Measurements from ENCODE around the gene PSMD12.
"Not testable (repeated sequence)": the region's sequence is repeated elsewhere in the genome, so short reads cannot be mapped to it uniquely, and the experiment has no call there.

PSMD12 gene

GRCh38 chr17:67310406-67310805, 56.0 kb downstream of the PSMD12 start:
- DNase-seq (ENCODE audit: low spot score), result no peak

GRCh38 chr17:67305446-67306235, 60.7 kb downstream of the PSMD12 start:
- not testable (repeated sequence) for DNase-seq (ENCODE audit: low spot score)

DNA sequence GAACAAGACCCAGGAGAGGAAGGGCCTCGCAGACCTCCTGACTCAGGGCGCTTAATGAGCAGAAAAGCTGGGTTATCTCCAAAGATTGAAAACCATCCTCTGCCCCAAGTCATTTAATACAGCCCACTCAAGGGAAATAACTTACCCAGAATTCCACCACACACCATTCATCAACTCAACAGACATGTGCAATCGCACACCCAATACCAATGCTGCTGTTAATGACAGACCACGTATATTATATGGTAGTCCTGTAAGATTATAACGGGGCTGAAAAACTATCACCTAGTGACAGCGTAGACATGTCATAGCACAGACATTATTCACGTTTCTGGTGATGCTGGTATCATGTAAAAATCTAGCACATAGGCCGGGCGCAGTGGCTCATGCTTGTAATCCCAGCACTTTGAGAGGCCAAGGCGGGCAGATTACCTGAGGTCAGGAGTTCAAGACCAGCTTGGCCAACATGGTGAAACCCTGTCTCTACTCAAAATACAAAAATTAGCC, 68.9 kb downstream of the PSMD12 start:
- DNase-seq (ENCODE audit: low spot score), result no peak

DNA sequence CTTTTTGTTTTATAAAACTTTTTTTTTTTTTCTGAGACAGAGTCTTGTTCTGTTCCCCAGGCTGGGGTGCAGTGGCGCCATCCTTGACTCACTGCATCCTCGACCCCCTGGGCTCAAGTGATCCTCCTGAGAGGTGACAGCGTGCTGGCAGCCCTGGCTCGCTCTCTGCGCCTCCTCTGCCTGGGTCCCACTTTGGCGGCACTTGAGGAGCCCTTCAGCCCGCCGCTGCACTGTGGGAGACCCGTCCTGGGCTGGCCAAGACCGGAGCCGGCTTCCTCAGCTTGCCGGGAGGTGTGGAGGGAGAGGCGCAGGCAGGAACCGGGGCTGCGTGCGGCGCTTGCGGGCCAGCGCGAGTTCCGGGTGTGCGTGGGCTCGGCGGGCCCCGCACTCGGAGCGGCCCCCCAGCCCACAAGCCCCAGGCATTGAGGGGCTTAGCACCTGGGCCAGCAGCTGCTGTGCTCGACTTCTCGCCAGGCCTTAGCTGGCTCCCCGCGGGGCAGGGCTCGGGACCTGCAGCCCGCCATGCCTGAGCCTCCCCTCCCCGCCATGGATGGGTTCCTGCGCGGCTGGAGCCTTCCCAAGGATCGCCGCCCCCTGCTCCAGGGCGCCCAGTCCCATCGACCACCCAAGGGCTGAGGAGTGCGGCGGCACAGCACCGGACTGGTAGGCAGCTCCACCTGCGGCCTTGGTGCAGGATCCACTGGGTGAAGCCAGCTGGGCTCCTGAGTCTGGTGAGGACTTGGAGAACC, 71.8 kb downstream of the PSMD12 start:
- no peak for DNase-seq (ENCODE audit: low spot score)

GRCh38 chr17:67293251-67294203, 72.8 kb downstream of the PSMD12 start:
- peak; percentile 13 for DNase-seq (ENCODE audit: low spot score)

DNA sequence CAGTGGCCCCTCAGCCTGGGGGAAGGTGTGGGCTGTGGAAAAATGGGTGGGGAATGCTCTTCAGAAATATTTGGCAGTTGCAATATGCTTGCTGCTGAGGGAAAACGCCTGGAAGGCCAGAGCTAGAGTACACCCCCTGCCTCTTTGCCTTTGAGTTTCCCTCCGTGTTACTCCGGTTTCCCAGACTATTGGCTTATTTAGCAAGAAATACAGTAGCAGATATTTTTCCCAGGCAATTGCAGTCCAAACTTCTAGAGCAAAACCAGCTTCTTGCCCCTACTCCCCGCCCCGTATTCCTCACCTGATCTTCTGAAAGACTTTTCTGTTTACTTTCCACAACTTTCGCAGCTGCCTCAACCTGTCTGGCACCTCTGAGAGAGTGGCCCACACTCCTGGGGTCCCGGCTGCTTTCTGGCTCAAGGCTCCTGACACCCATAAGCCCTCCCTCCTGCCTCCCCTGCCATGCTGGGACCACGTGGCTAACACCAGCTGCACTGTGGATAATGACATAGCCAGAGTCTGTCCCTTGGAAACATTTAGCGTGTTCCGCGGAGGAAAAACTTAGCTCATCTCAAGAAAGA, 75.6 kb downstream of the PSMD12 start:
- DNase-seq (ENCODE audit: low spot score), result no peak

DNA sequence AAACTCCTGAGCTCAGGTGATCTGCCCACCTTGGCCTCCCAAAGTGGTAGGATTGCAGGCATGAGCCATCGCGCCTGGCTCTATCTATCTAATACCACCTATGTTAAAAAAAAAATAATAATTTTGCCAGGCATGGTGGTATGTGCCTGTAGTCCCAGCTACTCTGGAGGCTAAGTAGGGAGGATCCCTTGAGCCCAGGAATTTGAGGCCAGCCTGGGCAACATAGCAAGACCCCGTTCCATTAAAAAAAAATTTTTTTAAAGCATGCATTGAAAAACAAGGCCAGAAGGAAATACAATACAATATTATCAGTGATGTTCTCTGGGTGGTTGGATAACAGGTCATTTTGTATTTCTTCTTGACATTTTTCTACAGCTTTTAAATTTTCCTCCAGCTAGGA, 76.1 kb downstream of the PSMD12 start:
- no peak for DNase-seq (ENCODE audit: low spot score)

DNA sequence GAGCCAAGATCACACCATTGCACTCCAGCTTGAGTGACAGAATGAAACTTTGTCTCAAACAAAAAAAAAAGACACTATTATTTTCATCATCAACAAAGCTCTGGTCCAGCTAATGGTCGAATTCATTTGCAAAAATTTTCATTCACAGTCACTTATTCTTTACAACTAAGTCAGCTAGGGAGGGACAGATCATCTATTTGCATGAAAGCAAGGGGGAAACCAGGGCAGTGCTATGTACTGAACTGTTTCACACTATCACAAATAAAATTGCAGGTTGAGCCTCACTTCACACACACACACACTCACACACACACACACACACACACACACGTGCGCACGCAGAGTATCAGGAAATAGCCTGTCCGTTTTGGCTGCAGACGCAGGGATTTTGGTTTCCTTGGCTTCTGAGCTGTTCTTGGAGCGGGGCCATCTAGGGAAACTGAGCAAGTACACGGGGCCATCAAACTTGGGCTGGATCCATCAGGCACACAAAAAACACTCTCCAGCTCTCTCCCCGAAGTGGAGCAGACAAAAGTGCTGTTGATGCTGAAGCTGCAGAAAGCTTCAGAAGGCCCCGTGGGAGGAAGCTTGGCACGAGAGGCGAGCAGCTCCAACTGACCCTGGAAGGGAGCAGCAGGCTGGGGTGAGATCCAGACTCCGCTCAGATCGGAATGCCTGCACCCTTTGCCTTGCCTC, 77.0 kb downstream of the PSMD12 start:
- DNase-seq (ENCODE audit: low spot score), result no peak
